HepG2 (cell line): ENCODE results near the gene LIME1. TPM values are rescaled to one million over a fixed set of nuclear protein-coding genes. Genes with fewer than 3 reads are reported as not detected.

Experiments used
- ATAC-seq: fragments of 200-7000 bp; cut with Tn5 transposase; 3 replicates; pipeline ENCODE4 v1.9.1; 2020; ENCODE audit warnings: mild to moderate bottlenecking, moderate library complexity
- BruUV-seq: library from RNA; stranded (reverse); fragments of 400-500 nt; replicated peaks from 2 replicates; lab custom pipeline; 2021; lab: Mats Ljungman, UMichigan
- CTCF ChIA-PET: fragments of 300-600 bp; formaldehyde crosslinking; extraction: SDS; loops from one replicate; lab custom pipeline; 2021; ENCODE audit warnings: low total read pairs, inconsistent platforms, low intra/inter-chr PET ratio; lab: Yijun Ruan, JAX
- POLR2A ChIA-PET: fragments of 350-600 bp; sonication (Branson Sonifier 250); formaldehyde crosslinking; loops from one replicate; lab custom pipeline; 2020; ENCODE audit warnings: antibody characterized with exemption, inconsistent platforms; lab: Yijun Ruan, JAX
- DNase-seq: peaks from one replicate; pipeline ENCODE4 v3.0.0-alpha.2; 2015; ENCODE audit warnings: low spot score
- FAIRE-seq: peaks from 3 replicates; lab custom pipeline; 2011; peaks lifted over from hg19 to GRCh38; lab: Jason Lieb, UNC
- H2AFZ ChIP-seq: one replicate; pipeline ENCODE4 v1.6.1; 2011; ENCODE audit warnings: low read length, inconsistent platforms
- H3K27ac ChIP-seq: fragments of 300-600 bp; 3 replicates; pipeline ENCODE4 v1.8.0; 2011; ENCODE audit warnings: mixed run types, mild to moderate bottlenecking, mixed read lengths, low read length, inconsistent platforms; ENCODE audit not compliant: insufficient read depth; ENCODE audit errors: extremely low read length
- H3K27me3 ChIP-seq, 2 experiments: fragments of 200-600 bp in 1 of 2; 2 replicates in 1 of 2; 3 replicates in 1 of 2; pipeline versions ENCODE4 v1.6.0 to v1.8.0; 2011; ENCODE audit warnings: low read length in 2 of 2, mild to moderate bottlenecking in 2 of 2, moderate library complexity in 2 of 2, inconsistent platforms in 1 of 2; ENCODE audit not compliant: insufficient read depth in 2 of 2, control insufficient read depth in 1 of 2
- H3K36me3 ChIP-seq, 2 experiments: fragments of 200-600 bp in 1 of 2; replicated peaks in 1 of 2; 2 replicates in 1 of 2; 3 replicates in 1 of 2; pipeline versions ENCODE4 v1.5.1 to v1.8.0; 2011; ENCODE audit warnings: low read length in 2 of 2, inconsistent platforms in 1 of 2; ENCODE audit not compliant: insufficient read depth in 2 of 2, control insufficient read depth in 1 of 2
- H3K4me1 ChIP-seq: 2 replicates; pipeline ENCODE4 v1.5.1; 2012; ENCODE audit warnings: low read length, inconsistent platforms; ENCODE audit not compliant: insufficient read depth
- H3K4me2 ChIP-seq: 2 replicates; pipeline ENCODE4 v1.6.0; 2011; ENCODE audit warnings: low read depth, low read length, inconsistent platforms
- H3K4me3 ChIP-seq, 3 experiments: fragments of 200-600 bp in 1 of 3; sonication (generic), shearing (Covaris generic) in 1 of 3; replicated peaks in 1 of 3; 2 replicates each; pipeline ENCODE4 v1.5.1; 2011 to 2016; ENCODE audit warnings: low read length in 3 of 3, inconsistent platforms in 2 of 3, low read depth in 2 of 3, mild to moderate bottlenecking in 2 of 3, control low read depth in 1 of 3, mixed read lengths in 1 of 3; ENCODE audit not compliant: insufficient read depth in 1 of 3
- H3K79me2 ChIP-seq: one replicate; pipeline ENCODE4 v1.6.1; 2011; ENCODE audit warnings: low read length, inconsistent platforms; ENCODE audit not compliant: insufficient read depth
- H3K9ac ChIP-seq: 2 replicates; pipeline ENCODE4 v1.6.0; 2011; ENCODE audit warnings: mild to moderate bottlenecking, low read depth, low read length, inconsistent platforms; ENCODE audit not compliant: insufficient read depth
- H3K9me3 ChIP-seq: 2 replicates; pipeline ENCODE4 v1.5.1; 2012; ENCODE audit warnings: mild to moderate bottlenecking, low read length
- H4K20me1 ChIP-seq: 2 replicates; pipeline ENCODE4 v1.6.0; 2011; ENCODE audit warnings: inconsistent platforms, mild to moderate bottlenecking, low read length, moderate library complexity; ENCODE audit not compliant: insufficient read depth
- DPF2 ChIP-seq: sonication (generic); formaldehyde crosslinking; IDR thresholded peaks from 2 replicates; pipeline ENCODE4 v1.4.0; 2020; ENCODE audit warnings: mild to moderate bottlenecking, low read depth, missing genetic modification reagents, borderline replicate concordance
- FOXA1 ChIP-seq, 2 experiments: fragments of 450-650 bp in 1 of 2; sonication (generic) in 1 of 2; formaldehyde crosslinking in 1 of 2; IDR thresholded peaks; 2 replicates each; pipeline versions ENCODE4 v1.4.0 to v1.6.1; 2016 to 2020; ENCODE audit warnings: missing genetic modification reagents in 1 of 2
- KDM1A ChIP-seq: IDR thresholded peaks from 2 replicates; pipeline ENCODE4 v1.6.1; 2016; ENCODE audit warnings: missing compliant biosample characterization
- NBN ChIP-seq: fragments of 450-650 bp; conservative IDR thresholded peaks from 2 replicates; pipeline ENCODE4 v1.6.1; 2017
- NFRKB ChIP-seq: fragments of 450-650 bp; IDR thresholded peaks from 2 replicates; pipeline ENCODE4 v1.6.1; 2017
- SETDB1 ChIP-seq: sonication (generic); formaldehyde crosslinking; IDR thresholded peaks from 2 replicates; pipeline ENCODE4 v1.5.1; 2020; ENCODE audit warnings: missing genetic modification reagents, mild to moderate bottlenecking, borderline replicate concordance
- U2AF2 ChIP-seq: fragments of 200-400 bp; formaldehyde crosslinking; IDR thresholded peaks from 2 replicates; pipeline ENCODE4 v1.6.1; 2017; ENCODE audit warnings: low read depth, mild to moderate bottlenecking, low read length
- XRCC5 ChIP-seq: fragments of 200-400 bp; formaldehyde crosslinking; optimal IDR thresholded peaks from 2 replicates; pipeline ENCODE3; 2017; ENCODE audit warnings: mild to moderate bottlenecking, low read length
- ZBTB7B ChIP-seq: sonication (generic); formaldehyde crosslinking; IDR thresholded peaks from 2 replicates; pipeline ENCODE4 v1.4.0; 2020; ENCODE audit warnings: missing genetic modification reagents
- ZFP41 ChIP-seq: sonication (generic); formaldehyde crosslinking; IDR thresholded peaks from 2 replicates; pipeline ENCODE4 v1.4.0; 2020; ENCODE audit warnings: mild to moderate bottlenecking, missing genetic modification reagents, borderline replicate concordance
- ZNF674 ChIP-seq: sonication (generic); formaldehyde crosslinking; IDR thresholded peaks from 2 replicates; pipeline ENCODE4 v1.5.0; 2020; ENCODE audit warnings: low read depth, mild to moderate bottlenecking, missing genetic modification reagents
- ZNF737 ChIP-seq: sonication (generic); formaldehyde crosslinking; IDR thresholded peaks from 2 replicates; pipeline ENCODE4 v1.5.0; 2020; ENCODE audit warnings: missing genetic modification reagents, mild to moderate bottlenecking, borderline replicate concordance
- WGBS: methylation state at CpG from one replicate; pipeline ENCODE4 v1.1.6; 2017; ENCODE audit warnings: low lambda C conversion rate; 5-methylcytosine and 5-hydroxymethylcytosine counted together
- in situ Hi-C: cut with HindIII; loops from 2 replicates; pipeline ENCODE4 v1.10.0; 2017; ENCODE audit warnings: low pct_unique_long_range_greater_than_20kb; ENCODE audit not compliant: extremely low pct_ligation_motif_present
- intact Hi-C: fragments of 100-400 bp; cut with micrococcal nuclease; formaldehyde crosslinking; loops from one replicate; pipeline ENCODE4 v1.10.0; 2022; ENCODE audit not compliant: unreplicated experiment
- polyA plus RNA-seq, 8 experiments: library from polyadenylated mRNA; depleted of rRNA in 3 of 8; stranded (reverse) in 7 of 8; unstranded in 1 of 8; fragments of >200 nt; fragmentation: Illumina TruSeq in 4 of 8; extraction: Trizol in 4 of 8; gene quantifications; 2 replicates each; pipeline versions ENCODE4 v1.2.1 to v1.2.3, GENCODE V29; 2011 to 2016; ENCODE audit warnings: low read depth in 4 of 8, missing spikeins in 1 of 8, mixed read lengths in 1 of 8; ENCODE audit not compliant: insufficient read depth in 1 of 8
- total RNA-seq, 5 experiments: library from RNA; depleted of rRNA; stranded (reverse); fragments of >200 nt; fragmentation: Illumina TruSeq; extraction: Trizol; gene quantifications; 2 replicates each; pipeline ENCODE4 v1.2.3, GENCODE V29; 2016; ENCODE audit warnings: low read depth in 1 of 5
- TF ChIP-seq, protein P1 (sequence below): sonication (generic); formaldehyde crosslinking; IDR thresholded peaks from 2 replicates; pipeline ENCODE4 v1.8.1; 2022; ENCODE audit warnings: low read depth, mild to moderate bottlenecking, missing genetic modification reagents
- TF ChIP-seq, protein P2 (sequence below), 2 experiments: fragments of 450-650 bp in 1 of 2; sonication (generic) in 1 of 2; formaldehyde crosslinking; IDR thresholded peaks; 2 replicates each; pipeline versions ENCODE4 v1.5.0 to v1.8.0; 2020 to 2022; ENCODE audit warnings: mild to moderate bottlenecking in 1 of 2, missing genetic modification reagents in 1 of 2
- TF ChIP-seq, protein P3 (sequence below): sonication (generic); formaldehyde crosslinking; IDR thresholded peaks from 2 replicates; pipeline ENCODE4 v1.8.1; 2023; ENCODE audit warnings: mild to moderate bottlenecking, missing genetic modification reagents, borderline replicate concordance
- TF ChIP-seq, protein P4 (sequence below): sonication (generic); formaldehyde crosslinking; IDR thresholded peaks from 2 replicates; pipeline ENCODE4 v1.5.1; 2020; ENCODE audit warnings: missing genetic modification reagents, mild to moderate bottlenecking, borderline replicate concordance

LIME1 gene
- total and polyA plus RNA-seq, 2 of the 13 experiments (the other 11 are each of a cell fraction or from before 2014, with no cell fraction given), result 13.0 to 61.5 TPM

DNA sequence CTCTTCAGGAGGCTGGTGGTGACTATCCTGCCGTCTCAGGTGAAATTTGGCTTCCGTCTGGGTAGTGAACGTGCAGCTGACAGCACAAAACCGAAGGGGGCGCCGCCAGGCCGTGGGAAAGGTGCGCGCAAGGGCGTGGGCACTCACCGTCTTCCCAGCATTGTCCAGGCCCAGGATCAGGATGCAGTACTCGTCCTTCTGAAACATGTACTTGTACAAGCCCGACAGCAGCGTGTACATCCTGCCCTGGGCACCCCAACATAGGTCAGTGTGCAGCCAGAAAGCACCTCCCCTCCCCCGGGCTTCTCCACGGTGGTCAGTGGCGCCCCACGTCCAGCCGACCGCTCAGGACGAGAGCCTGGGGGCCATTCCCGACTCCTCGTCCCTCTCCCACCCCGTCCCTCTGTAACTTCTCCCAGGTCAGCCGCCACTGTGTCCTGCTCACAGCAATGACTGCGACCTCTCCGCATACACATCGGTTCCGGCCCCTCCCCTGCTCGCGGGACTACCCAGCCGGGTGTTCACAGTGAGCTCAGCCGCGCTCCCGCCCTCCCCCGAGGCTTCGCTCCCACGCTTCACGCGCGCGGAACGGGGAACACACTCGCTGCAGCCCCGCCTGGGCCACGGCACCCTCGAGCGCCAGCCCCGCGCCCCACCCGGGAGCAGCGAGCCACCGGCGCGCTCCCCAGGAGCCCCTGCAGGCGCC is 29.5 kb upstream of the LIME1 start (continued):
- TF ChIP-seq, protein P1, sequence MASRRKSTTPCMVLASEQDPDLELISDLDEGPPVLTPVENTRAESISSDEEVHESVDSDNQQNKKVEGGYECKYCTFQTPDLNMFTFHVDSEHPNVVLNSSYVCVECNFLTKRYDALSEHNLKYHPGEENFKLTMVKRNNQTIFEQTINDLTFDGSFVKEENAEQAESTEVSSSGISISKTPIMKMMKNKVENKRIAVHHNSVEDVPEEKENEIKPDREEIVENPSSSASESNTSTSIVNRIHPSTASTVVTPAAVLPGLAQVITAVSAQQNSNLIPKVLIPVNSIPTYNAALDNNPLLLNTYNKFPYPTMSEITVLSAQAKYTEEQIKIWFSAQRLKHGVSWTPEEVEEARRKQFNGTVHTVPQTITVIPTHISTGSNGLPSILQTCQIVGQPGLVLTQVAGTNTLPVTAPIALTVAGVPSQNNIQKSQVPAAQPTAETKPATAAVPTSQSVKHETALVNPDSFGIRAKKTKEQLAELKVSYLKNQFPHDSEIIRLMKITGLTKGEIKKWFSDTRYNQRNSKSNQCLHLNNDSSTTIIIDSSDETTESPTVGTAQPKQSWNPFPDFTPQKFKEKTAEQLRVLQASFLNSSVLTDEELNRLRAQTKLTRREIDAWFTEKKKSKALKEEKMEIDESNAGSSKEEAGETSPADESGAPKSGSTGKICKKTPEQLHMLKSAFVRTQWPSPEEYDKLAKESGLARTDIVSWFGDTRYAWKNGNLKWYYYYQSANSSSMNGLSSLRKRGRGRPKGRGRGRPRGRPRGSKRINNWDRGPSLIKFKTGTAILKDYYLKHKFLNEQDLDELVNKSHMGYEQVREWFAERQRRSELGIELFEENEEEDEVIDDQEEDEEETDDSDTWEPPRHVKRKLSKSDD, result 0 out of 2 replicates have a peak, but pooled peaks have one; percentile 89
- TF ChIP-seq SETDB1 (CRISPR knock-in tag), result no peak
- peak; percentile 42; the same call in 1 of the 2 replicates for TF ChIP-seq DPF2
- TF ChIP-seq ZNF737 (CRISPR knock-in tag), result peak; percentile 42; the same call in 1 of the 2 replicates
- 0 out of 2 replicates have a peak, but pooled peaks have one; percentile 6 for TF ChIP-seq KDM1A

DNA sequence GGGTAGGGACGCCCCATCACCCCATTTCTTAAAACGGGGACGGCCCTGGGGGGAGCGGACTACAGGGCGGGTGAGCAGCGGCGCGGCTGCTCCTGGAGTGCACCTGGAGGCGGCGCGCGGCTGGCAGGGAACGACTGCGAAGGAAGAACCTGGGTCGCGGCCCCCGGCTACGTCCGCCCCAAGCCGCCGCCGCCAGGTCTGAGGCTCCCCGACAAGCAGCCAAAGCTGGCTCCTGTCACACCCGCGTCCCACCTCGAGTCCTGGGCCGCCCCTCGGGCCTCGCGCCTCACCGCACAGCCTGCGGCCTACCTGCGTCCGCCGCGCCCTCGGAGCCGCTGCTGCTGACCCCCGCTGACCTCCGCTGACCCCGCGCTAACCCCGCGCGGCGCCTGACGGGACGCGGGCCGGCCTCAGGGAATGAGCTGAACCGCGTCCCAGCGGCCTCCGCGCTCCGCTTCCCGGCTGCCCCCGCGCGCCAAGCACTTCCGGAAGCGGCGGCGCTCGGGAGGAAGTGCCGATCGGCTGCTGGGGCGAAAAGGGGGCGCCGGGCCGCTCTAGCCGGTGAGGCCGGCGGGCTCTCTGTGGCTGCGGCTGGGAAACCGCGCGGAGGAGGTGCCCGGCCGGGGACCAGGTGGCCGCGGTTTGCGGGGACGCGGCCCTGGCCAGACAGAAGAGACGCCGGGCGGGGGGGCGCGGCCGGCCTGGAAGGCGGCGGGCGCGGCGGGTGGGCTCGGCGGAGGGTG is 28.7 kb upstream of the LIME1 start, which contains the start of the genes ARFRP1 and ZGPAT:
Gene ARFRP1, minus strand, starts transcription at position 419 of the 743 bp plus-strand sequence. CDS start 885 bp downstream, outside the sequence.
Gene ZGPAT, plus strand, starts transcription at position 482 of the 743 bp plus-strand sequence. CDS start 542 bp downstream, outside the sequence.
- FAIRE-seq (no peak), DNase-seq (peak; percentile 84), ATAC-seq (peak; percentile 89)
- intact Hi-C loops, result loop anchor here (1.0 to 2.0 kb wide), 3 partner anchors 33 to 157 kb away; partner anchors contain the start of gene TPD52L2
- Histone ChIP-seq H4K20me1 (peaks cover 10% of the 10 kb centered on the region; the same call in 1 of the 2 replicates), H3K27me3 (no peaks in the 10 kb centered on the region; a peak in 1 of 5 replicates), H2AFZ (no peak within 1 kb of the TSS), H3K36me3 (peaks cover 26 to 61% of the 10 kb centered on the region in 2 experiments), H3K4me2 (peak within 1 kb of the TSS; percentile 96), H3K9ac (peak within 1 kb of the TSS; percentile 97), H3K4me3 (peak within 1 kb of the TSS; percentile 79 to 99 (median 99)), H3K4me1 (peaks cover 36% of the 10 kb centered on the region), H3K27ac (peak within 1 kb of the TSS; percentile 81), H3K9me3 (no peaks in the 10 kb centered on the region), H3K79me2 (peaks cover 64% of the 10 kb centered on the region)
- in situ Hi-C loops, result loop anchor here (5.0 to 10.0 kb wide), 3 partner anchors 35 to 150 kb away; no protein-coding TSS in a partner anchor
- BruUV-seq, result no TSS peak
- CTCF ChIA-PET, result interaction anchor here (1.7 to 3.2 kb wide), 4 partner anchors 30 to 266 kb away, joined by 5 to 15 read pairs (median 10); partner anchors contain the start of genes LIME1 and TPD52L2
- WGBS, result under 1% methylated on average over 71 of the region's 98 CpGs
- POLR2A ChIA-PET, result interaction anchor here (0.6 to 12.4 kb wide), 28 partner anchors 9 to 347 kb away, joined by 3 to 190 read pairs (median 6); partner anchors contain the start of genes GMEB2, LIME1, PRPF6 and RTEL1
- TF ChIP-seq FOXA1 (IDR thresholded peaks at IDR 0.05) (no peak), FOXA1 (CRISPR knock-in tag; IDR thresholded peaks at IDR 0.05) (peak; percentile 60), NBN (no peak), ZNF674 (CRISPR knock-in tag) (peak; percentile 74; the same call in 1 of the 2 replicates), XRCC5 (peak; percentile 89), U2AF2 (no peak), ZFP41 (CRISPR knock-in tag) (no peak), ZBTB7B (CRISPR knock-in tag) (peak; percentile 88), NFRKB (no peak)
- TF ChIP-seq, protein P2, sequence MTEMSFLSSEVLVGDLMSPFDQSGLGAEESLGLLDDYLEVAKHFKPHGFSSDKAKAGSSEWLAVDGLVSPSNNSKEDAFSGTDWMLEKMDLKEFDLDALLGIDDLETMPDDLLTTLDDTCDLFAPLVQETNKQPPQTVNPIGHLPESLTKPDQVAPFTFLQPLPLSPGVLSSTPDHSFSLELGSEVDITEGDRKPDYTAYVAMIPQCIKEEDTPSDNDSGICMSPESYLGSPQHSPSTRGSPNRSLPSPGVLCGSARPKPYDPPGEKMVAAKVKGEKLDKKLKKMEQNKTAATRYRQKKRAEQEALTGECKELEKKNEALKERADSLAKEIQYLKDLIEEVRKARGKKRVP (CRISPR knock-in tag; IDR thresholded peaks at IDR 0.05), result peak in 1 of 2 experiments; percentile 82; a peak in 2 of 4 replicates
- TF ChIP-seq, protein P3, sequence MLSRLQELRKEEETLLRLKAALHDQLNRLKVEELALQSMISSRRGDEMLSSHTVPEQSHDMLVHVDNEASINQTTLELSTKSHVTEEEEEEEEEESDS (CRISPR knock-in tag), result peak; percentile 95
- TF ChIP-seq, protein P4, sequence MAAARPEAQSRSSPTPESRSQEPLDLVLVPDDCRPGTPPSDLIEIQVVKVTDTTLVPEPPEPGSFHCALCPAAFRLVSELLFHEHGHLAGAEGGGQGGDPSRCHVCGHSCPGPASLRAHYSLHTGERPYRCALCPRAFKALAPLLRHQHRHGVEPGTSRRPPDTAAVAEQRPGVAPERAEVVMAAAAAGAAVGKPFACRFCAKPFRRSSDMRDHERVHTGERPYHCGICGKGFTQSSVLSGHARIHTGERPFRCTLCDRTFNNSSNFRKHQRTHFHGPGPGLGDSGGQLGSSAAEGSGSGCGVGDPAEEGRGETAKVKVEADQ (CRISPR knock-in tag), result peak; percentile 99
